CD4-positive, alpha-beta T cell treated with Interleukin-1 beta for 1 hour (primary cell): Measurements from ENCODE around the gene DAW1.

ENCODE experiments used
- DNase-seq, 2 donors: peaks; one replicate each; pipeline ENCODE4 v3.0.0-alpha.2; 2020 to 2022

DAW1 gene, protein sequence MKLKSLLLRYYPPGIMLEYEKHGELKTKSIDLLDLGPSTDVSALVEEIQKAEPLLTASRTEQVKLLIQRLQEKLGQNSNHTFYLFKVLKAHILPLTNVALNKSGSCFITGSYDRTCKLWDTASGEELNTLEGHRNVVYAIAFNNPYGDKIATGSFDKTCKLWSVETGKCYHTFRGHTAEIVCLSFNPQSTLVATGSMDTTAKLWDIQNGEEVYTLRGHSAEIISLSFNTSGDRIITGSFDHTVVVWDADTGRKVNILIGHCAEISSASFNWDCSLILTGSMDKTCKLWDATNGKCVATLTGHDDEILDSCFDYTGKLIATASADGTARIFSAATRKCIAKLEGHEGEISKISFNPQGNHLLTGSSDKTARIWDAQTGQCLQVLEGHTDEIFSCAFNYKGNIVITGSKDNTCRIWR

DNA sequence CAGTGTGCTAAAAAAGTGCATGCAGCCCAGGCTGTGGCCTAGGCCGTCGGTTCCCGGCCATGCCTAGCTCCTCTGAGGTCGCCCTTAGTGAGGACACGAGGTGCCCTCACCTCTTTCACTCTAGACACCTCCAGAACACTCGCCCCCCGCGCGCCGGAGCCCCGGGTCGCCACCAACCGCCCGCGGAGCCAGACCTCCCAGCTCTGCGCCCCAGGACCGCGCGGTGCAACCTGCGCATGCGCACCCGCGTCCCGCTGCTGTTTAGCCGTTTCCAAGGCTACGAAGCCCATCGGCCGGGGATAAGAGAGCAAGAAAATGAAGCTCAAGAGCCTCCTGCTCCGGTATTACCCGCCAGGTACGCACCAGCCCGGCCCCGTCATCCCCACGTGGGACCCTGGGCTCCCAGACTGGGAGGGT lies at the start of gene DAW1:
DAW1 (plus strand) TSS at position 257 of the 417 bp plus-strand sequence; CDS start at position 316, 59 bp downstream.
- peak; percentile 49 to 54 for DNase-seq

DNA sequence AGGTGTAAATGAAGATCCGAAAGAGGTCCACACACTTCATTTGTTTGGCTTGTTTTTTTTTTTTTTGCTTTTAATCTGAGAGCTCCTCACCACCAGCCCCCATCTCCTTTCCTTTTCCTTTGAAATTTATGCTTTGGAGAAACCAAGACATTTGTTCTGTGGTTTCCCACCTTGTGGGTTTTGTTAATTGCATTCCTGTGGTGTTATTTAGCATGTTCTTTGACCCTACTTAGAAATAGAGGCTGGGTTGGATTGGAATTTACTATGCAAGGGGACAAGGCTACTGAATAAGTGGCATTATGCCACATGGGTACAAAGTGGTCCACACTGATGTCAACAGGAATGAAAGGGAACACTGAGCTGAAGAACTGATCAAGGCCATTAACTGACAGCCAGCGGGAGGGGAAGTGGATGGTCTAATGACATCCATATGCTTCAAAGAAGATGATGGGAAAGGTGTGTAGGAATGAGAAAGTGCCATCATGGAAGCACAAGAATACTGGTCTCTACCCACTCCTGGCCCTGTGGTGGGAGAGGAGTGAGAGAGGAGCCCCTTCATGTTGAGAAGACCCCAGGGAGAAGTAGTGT lies 48.9 kb upstream of the DAW1 start:
- DNase-seq, result no peak

DNA sequence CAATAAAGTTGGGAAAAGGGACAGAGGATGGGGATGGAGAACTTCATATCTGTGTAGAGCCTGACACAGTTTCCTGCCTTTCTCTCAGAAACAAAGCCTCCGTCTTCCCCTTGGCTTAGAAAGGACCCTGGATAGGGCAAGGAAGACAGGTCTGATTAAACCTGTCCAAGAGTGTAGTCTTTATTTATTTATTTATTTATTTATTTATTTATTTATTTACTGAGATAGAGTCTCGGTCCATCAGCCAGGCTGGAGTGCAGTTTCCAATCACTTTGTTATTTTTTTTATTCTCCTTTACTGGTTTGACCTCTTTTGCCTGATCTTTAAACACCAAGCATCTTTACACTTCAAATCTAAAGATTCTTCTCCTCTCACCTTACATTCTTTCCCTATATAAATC lies 47.5 kb upstream of the DAW1 start:
- DNase-seq, result no peak

DNA sequence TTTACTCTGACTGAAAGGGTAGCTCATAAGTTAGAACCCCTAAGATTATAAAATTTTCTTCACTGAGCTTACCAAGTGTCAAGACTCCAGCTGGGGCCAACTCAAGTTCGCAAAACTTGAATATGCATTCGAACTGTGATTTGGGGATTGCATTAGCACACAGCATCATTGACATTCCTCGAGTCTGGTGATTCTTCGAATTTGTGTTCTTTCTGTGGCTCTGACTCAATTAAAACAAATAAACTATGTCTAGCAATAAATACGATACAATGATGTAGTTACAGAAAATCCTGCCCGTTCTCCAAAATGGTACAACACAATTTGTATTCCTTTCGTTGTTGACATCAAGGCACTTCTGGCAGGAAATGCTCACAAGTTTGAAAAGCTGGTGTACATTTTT lies 46.7 kb upstream of the DAW1 start:
- no peak for DNase-seq

GRCh38 chr2:227826019-227826521 lies 45.4 kb upstream of the DAW1 start:
- DNase-seq, result peak in 1 of 2 donors; percentile 43

- no peak for DNase-seq
Observed at GRCh38 chr2:227826563-227826962, 44.9 kb upstream of the DAW1 start.

DNA sequence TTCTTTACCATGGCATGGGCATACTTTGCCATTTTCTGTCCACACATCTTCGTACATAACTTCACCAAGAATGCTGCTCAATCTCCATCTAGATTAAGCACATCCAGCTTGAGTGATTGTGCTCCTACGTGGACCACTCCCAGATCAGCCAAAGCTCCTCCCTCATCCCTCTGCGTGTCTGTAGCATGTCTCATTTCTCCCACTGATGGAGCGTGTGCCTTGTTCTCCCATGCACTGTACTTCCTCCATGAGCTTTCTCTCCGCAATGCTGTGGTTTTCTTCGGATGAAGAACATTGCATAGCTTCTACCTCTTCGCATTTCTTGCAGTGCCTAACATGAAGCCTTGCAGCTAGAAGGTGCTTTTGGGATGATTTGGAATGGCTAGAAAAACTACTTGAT lies 44.3 kb upstream of the DAW1 start:
- DNase-seq, result no peak

DNA sequence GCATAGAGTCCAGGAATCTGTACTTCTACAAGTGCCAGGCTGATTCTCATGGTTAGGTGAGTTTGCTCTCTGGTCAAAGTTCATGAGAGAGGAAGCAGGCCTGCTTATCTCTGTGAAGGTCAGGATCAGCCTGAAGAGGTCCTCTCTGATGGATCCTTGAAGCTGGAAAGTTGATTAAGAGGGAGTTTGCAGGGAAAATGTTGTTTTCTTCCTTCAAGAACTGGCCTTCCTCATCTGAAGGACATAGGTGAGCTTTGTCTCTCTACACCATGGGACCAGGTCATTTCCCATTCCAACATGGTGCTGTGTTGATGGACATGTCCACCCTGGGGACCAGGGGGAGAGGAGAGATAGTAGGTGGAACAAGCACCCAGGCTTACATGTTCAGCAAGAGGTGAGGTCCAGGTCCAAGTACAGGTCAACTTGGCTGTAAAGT lies 42.9 kb upstream of the DAW1 start:
- no peak for DNase-seq

DNA sequence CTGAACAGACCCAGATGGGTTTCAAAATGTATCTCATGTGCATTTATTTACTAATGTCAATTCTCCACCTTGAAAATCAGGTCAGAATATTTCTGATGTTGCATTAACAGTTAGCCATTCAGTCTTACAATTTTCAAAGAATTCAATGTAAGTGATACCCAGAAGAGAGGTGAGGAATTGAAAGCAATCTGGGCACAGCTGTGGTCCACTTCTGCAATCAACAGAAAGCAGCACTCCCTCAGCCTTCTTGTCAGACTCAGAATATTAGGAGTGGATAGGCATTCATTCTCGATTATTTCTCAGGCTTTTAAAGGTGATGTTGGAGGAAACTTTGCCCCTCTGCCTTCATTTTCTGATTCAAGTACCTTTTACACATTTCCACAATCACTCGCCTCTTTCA lies 42.1 kb upstream of the DAW1 start:
- no peak for DNase-seq

DNA sequence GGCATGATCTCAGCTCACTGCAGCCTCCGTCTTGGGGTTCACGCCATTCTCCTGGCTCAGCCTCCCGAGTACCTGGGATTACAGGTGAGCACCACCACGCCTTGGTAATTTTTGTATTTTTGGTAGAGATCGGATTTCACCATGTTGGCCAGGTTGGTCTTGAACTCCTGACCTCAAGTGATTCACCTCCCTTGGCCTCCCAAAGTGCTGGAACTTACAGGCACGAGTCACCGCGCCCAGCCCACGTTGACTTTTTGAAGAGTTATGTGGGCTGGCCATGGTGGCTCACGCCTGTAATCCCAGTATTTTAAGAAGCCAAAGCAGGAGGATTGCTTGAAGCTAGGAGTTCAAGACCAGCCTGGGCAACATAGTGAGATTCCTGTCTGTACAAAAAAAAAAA lies 37.0 kb upstream of the DAW1 start:
- DNase-seq, result no peak

GRCh38 chr2:227834916-227835650 lies 36.3 kb upstream of the DAW1 start:
- no peak for DNase-seq

- DNase-seq, result peak; percentile 10 to 42
Observed at GRCh38 chr2:227839339-227840129, 31.9 kb upstream of the DAW1 start.

DNA sequence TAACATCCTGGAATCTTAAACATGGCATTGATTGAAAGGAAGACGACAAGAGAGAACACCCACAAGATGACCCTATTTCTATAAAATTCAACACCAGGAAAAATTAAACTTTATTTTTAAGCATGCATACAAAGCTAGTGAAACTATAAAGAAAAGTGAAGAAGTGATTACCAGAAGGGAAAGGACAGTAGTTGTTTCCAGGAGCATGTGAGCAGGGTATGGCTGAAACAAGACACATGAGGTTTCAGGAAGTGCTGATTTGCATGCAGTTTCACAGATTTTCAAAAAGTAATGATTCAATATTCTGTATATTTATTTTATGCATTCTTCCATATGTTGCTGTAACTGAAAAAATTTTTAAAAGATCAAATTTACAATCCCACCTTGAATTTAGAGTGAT lies 24.6 kb upstream of the DAW1 start:
- no peak for DNase-seq

DNA sequence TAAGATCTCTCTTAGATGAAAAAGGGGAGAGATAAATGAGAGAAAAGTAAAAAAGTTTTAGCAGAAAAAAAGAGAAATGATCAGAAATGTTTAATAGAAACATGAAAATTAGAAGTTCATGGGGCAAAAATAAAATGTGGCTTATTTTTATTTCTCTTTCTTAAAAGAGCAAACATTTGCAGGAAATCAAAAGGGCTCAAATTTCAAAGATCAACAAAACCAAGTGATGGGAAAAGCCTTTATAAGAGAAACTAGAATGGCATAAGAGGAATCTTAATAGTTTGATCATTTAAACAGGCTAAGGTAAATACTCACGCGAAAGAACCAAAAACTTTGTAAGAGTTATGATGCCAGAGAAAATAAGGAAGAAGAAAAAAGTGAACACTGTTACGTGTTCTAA lies 23.3 kb upstream of the DAW1 start:
- DNase-seq, result no peak

GRCh38 chr2:227848586-227848985 lies 22.8 kb upstream of the DAW1 start:
- DNase-seq, result peak in 1 of 2 donors; percentile 59

GRCh38 chr2:227849906-227850305 lies 21.5 kb upstream of the DAW1 start:
- no peak for DNase-seq

DNA sequence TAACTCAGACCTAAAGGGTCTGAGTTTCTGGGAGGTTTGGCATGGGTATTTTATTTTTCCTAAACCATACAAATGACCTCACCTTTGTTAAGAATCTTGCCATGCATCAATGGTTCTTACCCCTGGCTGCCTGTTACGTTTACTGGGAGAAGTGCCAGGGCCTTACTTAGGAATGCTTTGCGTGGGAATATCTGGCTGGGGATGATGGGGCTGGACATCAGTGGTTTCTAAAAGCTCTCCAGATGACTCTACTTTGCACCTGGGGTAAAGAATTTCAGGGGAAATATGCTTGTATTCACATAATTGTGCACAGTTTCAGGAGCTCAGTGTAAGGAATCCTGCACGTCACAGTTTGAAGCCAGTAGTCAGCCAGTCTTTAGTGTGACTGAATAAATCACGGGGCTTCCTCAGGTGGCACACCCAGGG lies 18.2 kb upstream of the DAW1 start:
- DNase-seq, result no peak

DNA sequence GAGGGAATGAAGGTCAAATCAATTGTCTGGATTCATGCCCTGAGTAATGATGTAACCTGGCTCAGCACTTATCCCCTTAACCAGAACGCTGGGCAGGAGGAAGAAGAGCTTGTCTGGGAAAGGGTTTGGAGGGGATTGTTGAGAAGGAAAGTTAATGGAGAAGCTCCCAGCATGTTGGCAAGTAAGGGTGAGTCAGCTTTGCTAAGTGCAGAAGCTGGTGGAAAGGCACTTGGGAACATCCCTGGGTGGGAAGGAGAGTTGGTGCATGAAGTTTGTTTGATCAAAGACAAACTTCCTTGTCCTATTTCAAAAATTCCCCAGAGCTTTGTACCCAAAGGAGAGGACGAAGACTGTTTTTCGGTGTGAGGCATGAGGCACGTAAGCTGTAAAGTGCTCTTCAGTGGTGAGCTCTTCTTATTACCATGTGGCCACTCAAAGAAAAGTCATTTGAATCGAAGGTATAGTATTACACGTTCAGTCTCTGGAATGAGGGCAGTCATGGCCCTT lies 17.6 kb upstream of the DAW1 start:
- DNase-seq, result no peak

DNA sequence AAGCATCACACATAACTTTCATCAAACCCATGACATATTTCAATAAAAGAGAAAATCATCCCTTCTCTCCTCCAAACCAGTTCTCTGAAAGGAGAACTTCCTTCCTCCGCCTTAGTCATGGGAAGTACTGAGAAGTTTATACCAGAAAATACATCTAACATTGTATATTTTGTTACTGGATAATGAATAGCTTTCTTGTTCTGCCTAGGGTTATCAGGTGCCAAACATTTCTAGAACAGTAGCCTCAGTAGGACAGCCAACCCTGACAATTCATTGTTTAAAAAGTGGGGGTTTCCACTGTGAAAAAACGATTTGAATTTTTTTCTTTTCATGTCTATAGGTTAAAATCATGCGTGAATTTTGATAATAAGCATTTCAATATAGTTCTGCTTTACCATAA lies 16.0 kb upstream of the DAW1 start:
- no peak for DNase-seq

GRCh38 chr2:227856697-227857096 lies 14.7 kb upstream of the DAW1 start:
- no peak for DNase-seq

GRCh38 chr2:227860221-227860641 lies 11.2 kb upstream of the DAW1 start:
- DNase-seq, result no peak

GRCh38 chr2:227861011-227861410 lies 10.4 kb upstream of the DAW1 start:
- no peak for DNase-seq
